Ramos (cell line): ENCODE data around the gene PAWR.
"Not testable (repeated sequence)": the region's sequence is repeated elsewhere in the genome, so short reads cannot be mapped to it uniquely, and the experiment has no call there.

Source experiments
- in situ Hi-C: fragments of 300-500 bp; cut with MboI; formaldehyde crosslinking; loops from one replicate; pipeline ENCODE4 v1.14.3; 2022; ENCODE audit warnings: low sequenced_read_pairs; ENCODE audit not compliant: unreplicated experiment

Gene PAWR

DNA sequence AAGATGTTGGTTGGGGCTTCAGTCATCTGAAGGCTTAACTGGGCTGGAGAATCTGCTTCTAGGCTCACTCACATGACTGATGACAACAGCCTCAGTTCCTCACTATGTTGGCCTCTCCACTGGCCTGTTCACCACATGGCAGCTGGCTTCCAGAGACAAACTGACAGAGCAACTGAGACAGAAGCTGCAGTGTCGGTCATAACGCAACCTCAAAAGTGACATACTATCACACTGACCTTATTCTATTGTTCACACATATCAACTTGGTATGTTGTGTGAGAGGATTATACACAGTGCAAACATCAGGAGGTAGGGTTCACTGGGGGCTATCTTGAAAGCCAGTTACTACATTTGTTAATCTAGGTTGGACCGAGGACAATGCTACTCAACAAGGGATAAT lies 92.9 kb downstream of the PAWR start:
- in situ Hi-C loops = no loop called here

DNA sequence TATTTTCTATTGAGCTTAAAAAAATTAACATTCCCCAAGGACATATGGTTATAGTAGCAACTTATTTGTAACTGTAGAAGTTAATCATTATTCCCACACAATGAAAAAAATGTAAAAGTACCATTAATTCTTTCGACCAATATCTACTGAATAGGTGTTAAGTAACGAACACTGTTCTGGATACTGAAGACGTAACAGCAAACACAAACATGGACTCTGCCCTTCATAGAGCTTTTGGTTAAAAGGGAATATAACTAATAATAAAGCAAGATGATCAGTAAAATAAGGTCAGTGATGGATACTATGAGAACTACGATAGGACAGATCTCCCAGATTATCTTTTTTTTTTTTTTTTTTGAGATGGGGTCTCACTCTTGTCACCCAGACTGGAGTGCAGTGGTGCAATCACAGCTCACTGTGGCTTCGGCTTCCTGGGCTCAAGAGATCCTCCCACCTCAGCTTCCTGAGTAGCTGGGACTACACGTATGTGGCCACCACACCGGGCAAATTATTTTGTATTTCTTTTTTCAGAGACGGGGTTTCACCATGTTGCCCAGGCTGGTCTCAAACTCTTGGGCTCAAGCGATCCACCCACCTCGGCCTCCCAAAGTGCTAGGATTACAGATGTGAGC lies 93.9 kb downstream of the PAWR start:
- in situ Hi-C loops = no loop called here

DNA sequence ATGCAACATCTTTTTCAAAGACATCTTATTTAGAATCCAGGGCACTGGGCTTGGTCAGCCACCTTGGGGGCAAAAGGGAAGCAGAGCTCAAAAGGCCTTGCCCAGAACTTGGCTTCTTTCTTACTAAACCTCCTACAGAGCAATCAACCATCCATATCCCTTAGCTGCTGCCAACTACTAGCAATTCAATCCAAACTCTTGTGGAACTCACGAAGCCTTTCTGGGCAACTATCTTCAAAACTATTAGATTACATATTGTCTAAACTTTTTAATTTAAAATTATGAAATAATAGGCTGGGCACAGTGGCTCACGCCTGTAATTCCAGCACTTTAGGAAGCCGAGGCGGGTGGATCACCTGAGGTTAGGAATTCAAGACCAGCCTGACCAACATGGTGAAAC lies 95.5 kb downstream of the PAWR start:
- in situ Hi-C loops = no loop called here

DNA sequence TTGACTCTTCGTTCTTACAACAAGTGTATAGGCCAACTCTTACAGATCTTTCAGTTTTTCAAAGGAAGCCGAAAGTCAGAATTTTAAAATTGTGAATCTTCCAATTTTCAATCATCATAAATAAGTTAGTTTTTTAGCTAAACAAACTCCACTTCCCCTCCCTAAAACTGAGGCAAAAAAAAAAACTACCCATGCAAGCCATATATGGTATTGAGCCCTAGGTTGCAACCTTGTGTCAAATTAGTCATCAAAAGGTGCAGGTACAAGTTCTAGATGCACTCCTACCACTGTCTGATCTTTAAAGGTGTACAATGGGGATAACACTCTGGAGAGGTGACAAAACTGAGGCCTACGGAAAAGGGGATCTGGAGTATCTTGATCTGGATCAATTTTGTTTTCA lies 97.9 kb downstream of the PAWR start:
- in situ Hi-C loops = no loop called here

DNA sequence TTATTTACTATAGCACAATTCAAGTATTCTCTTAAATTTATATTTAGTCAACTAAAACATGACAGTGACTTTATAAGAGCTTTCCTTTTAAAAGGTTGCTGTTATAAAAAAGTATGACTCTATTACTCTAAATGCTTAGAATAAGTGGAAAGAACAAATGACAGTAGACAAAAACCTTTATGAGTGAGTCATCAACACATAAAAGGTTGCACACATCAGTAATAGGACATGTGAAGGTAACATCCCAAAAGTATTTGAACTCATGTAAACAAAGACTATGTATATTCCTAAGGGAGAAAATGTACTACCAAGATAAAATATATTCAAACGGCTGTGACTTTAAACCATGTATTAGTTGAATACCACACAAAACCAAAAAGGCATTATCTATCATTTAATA lies 98.8 kb downstream of the PAWR start:
- in situ Hi-C loops = no loop called here

DNA sequence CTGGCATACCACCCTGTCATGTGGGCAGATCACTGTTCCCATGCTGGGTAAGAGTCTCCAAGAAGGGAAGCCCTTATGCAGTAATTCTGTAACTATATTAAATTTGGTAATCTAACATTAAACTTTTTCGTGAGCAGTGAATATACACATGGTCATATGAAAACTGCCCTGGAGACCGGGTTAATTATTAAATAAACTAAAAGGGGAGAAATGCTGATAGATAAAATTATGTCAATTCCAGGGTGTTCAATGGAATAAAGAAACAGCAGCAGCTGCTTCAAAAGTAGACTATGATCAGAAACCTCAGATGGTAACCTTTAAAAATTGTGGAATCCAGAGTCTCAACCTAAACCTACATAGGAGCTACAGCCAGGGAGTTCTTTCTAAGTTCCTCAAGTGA lies 100.0 kb downstream of the PAWR start:
- in situ Hi-C loops = no loop called here

DNA sequence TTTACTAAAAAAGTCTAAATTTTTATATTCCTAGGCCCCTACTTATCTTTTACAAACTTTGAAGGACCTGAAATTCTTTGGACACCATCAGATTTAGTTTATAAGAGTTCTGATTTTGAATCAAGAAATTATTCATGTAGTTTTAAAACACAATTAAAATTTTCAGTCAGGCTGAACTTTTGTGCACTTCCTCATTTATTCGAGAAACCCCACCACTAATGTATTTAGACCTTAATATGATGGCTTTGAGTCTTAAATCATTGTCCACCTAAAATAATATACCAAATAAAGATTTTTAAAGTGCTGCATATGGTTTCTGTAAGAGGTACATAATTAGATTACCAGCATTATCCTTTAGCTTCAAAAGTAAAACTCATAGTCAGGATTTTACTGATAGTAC lies 103.4 kb downstream of the PAWR start:
- in situ Hi-C loops = no loop called here

DNA sequence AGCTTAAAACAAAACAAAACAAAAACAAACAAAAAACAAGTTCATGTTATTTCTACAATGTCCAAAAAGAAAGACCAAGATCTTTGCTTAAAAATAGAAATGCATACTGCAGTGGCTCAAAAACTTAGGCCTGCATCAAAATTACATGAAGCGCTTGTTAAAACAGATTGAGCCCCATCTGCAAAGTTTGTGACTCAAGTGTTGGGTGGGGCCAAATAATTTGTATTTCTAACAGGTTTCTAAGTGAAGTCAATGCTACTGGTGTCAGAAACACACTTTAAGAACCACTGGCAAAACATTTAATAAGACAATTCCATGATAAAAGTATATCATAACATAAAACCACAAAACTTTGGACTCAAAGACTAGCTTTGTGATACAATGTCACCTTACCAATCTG lies 105.6 kb downstream of the PAWR start:
- in situ Hi-C loops = no loop called here

DNA sequence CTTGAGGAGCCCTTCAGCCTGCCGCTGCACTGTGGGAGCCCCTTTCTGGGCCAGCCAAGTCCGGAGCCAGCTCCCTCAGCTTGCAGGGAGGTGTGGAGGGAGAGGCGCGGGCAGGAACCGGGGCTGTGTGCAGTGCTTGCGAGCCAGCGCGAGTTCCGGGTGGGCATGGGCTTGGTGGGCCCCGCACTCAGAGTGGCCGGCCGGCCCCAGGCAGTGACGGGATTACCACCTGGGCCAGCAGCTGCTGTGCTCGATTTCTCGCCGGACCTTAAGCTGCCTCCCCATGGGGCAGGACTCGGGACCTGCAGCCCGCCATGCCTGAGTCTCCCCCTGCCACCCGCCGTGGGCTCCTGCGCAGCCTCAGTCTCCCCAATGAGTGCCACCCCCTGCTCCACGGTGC lies 116.9 kb downstream of the PAWR start:
- in situ Hi-C loops = no loop called here

DNA sequence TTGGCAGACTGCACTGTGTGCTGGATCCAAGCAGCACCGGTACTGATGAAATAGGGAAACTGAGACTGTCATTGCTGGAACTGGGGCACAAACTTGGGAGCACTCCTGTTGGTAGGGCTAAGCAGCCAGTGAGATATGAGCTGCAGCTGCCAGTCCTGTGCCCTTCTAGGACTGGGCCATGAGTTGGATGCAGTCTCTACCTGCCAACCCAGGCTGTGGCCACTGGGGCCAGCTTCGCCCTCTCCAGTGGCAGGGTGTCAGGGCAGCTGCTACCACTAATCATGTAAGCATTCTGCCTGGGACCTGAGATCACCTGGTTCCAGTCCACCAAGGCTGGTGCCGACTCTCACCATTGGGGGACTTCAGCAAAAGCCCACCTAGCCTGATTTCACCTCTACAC lies 121.1 kb downstream of the PAWR start:
- in situ Hi-C loops = no loop called here

DNA sequence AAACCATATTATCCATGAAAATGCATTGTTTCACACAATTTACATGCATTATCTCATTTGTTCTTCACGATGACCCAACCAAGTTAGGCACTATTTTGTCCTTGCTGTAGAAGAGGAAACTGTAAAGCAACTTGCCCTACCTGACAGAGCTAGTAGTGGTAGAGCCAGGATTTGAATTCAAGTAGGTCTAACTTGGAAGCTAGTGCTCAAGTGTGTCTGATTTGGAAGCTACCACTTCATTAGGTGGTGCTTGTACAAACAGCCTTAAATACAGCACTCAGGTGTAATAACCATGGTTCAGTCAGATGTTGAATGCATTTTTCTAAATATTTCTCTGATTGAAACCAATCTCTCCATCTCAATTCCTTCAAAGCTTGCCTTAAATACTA lies 123.6 kb downstream of the PAWR start:
- in situ Hi-C loops = no loop called here

DNA sequence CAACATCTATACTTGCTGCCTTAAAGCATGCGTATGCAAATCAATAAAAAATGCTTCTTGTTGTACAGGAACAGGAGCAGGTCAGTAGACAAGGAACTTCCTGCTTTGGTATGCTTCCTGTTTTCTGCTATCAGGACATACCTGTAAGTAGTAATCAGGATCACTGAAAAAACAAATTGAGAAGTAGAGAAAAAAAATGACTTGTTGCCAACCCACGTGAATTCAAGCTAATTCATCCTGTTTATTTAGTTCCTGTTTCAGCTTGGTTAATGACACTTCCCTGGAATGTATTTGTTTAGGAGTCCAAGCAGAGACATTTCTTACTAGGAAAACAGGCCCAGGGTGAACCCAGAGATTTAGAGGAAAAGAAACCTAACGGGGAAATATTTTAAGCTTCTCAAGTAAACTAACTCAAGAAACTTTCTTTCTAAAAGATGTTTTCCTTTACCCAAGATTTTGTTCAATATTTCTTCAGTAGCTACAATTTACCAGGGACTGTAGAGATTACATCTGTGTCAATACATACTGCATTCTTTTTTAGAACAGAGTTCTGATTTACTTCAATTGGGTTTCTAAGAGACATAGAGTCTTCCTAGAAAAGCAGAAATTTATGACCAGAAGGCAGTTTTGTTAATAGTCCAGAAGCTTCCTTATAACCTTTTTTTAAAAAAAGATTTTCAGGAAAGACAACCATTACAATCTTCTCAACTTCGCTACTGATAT lies 124.2 kb downstream of the PAWR start:
- in situ Hi-C loops = no loop called here

DNA sequence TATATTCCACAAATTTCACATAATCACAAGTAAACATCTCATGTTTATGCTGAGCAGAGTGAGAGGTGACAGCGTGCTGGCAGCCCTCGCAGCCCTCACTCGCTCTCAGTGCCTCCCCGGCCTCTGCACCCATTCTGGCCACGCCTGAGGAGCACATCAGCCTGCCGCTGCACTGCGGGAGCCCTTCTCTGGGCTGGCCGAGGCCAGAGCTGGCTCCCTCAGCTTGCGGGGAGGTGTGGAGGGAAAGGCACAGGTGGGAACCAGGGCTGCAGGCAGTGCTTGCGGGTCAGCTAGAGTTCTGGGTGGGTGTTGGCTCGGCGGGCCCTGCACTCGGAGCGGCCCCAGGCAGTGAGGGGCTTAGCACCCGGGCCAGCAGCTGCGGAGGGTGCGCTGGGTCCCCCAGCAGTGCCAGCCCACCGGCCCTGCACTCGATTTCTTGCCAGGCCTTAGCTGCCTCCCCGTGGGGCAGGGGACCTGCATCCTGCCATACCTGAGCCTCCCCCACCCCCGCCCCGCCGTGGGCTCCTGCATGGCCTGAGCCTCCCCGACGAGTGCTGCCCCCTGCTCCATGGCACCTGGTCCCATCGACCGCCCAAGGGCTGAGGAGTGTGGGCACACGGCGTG lies 125.9 kb downstream of the PAWR start:
- in situ Hi-C loops = not testable (repeated sequence)

DNA sequence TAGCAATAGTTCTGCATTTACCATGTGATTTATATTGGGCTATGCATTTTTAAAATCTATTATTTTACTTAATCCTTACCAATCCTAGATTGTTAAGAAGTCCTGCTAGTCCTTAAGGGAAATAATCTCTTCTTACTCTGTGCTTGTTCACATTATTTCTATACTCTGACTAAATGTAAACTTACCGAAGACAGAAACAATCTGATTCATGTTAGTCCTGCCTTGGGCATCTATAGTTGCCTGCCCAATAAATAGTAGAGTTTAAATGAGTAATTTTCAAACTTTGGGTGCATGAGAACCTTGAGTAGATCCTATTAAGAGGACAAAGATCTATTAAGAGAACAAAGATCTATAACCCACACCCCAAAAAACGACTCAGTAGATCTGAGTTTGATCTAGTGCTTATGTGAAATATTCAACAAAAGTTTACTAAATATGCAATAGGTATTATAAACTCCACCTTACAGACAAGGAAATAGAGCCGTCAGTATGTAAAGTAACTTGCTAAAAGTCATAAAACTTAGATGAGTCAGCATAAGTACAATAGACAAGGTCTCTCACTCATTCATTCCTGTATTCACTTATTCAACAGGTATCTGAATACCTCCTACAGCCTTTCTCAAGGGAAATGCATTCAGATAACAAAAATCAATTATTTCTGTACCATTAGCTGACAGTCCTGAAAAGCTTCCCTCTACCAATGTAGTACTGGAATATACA lies 127.6 kb downstream of the PAWR start:
- in situ Hi-C loops = no loop called here

DNA sequence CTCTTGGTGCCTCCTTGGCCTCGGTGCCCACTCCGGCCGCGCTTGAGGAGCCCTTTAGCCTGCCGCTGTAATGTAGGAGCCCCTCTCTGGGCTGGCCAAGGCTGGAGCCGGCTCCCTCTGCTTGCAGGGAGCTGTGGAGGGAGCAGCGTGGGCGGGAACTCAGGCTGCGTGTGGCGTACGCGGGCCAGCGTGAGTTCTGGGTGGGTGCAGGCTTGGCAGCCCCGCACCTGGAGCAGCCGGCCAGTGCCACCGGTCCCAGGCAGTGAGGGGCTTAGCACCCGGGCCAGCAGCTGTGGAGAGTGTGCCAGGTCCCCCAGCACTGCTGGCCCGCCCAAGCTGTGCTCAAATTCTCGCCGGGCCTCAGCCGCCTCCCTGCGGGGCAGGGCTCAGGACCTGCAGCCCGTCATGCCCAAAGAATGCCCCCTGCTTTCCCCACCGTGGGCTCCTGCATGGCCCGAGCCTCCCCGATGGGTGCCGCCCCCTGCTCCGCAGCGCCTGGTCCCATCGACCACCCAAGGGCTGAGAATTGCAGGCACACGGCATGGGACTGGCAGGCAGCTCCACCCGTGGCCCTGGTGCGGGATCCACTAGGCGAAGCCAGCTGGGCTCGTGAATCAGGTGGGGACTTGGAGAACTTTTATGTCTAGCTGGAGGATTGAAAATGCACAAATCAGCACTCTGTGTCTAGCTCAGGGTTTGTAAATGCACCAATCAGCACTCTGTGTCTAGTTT lies 129.2 kb downstream of the PAWR start:
- in situ Hi-C loops = no loop called here

DNA sequence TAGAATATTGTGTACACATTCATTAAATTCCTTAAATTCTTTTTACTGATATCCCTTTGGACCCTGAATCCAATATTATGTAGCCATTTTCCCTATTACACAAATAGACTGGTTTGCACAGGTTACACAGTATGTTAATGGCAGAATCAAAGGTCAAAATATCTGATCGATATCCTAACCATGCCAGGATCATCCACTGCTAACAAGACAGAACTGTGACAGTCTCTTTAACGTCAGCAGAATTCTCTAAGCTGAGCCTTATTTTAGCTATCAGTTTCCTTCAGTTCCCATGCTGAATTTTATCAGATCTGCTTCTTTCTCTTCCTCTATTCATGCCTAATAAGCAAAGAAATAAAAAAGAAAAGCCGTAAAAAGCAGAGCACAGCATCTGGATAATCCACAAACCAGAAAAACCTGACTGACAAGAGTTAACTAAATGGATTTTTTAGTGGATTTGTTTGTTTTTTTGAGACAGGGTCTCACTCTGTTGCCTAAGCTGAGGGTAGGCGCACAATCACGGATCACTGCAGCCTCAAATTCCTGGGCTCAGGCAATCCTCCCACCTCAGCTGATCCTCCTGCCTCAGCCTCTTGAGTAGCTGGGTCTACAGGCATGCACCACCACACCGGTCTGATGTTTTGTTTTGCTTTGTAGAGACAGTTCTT lies 130.4 kb downstream of the PAWR start:
- in situ Hi-C loops = no loop called here

DNA sequence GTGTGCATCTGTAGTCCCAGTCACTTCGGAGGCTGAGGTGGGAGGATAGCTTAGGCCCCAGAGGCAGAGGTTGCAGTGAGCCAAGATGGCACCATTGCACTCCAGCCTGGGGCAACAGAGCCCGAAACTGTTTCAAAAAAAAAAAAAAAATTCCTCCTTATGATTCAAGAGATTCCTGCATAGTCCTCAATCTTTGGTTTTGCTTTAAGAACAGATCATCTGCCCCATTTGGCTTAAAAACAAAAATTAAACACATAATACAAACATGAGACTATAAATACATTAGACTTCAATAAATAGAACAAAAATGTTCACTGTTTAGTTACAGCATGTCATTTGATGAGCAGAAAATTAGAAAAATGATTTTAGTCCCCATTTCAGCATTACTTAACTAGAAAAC lies 131.2 kb downstream of the PAWR start:
- in situ Hi-C loops = no loop called here

DNA sequence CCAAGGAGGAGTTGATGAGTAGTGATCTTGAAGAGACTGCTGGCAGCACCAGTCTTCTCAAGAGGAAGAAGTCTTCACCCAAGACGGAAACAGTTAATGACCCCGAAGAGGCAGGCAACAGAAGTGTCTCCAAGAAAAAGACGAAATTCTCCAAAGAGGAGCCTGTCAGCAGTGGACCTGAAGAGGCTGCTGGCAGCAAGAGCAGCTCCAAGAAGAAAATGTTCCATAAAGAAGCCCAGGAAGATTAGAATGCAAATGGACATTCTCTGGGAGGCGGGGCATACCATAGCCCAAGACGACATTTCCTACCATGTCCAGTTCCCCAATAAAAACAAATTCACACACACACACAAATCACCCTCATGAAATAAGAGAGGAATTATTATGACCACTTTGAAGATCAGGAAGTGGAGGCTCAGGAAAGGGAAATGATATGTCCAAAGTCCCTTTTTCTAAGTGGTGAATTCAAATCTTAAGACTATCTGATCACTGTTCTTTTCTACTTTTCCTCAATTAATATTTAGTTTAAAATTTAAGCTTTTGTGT lies 131.8 kb downstream of the PAWR start:
- in situ Hi-C loops = no loop called here

DNA sequence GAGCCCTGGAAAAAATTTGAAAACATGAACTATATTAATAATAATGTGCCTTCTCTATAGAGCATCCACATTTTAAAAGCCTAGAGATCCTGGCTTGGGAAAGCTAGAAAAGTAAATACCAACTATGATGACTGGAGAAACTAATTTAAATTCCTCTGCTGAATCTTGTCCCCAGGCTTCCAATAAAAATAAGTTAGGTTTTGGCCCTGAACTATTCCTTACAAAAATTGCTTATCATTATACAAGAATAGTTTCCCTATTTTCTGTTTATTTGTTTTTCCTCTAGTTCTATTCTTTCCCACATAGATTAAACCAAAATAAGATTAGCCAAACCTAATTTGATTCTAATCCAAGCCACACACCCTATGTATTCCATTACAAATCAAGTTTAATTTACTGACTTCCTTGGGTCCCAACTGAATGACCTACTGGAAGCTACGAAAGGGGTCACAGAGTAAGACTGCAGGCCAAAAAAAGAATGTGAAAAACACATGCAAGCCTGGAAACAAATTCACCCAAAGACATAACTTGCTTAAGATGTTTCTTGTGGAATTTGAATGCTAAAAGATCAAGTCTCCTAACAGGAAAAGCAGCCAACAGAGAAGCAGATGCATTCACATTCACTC lies 133.0 kb downstream of the PAWR start:
- in situ Hi-C loops = no loop called here
